HEK293 (cell line): ENCODE measurements around the gene GLDC.

Experiments
- CTCF ChIA-PET: fragments of 350-600 bp; formaldehyde crosslinking; extraction: SDS; loops from one replicate; lab custom pipeline; 2021; ENCODE audit warnings: antibody characterized with exemption; lab: Yijun Ruan, JAX
- POLR2A ChIA-PET: fragments of 300-600 bp; formaldehyde crosslinking; extraction: SDS; loops from one replicate; lab custom pipeline; 2020; ENCODE audit warnings: antibody characterized with exemption, inconsistent platforms; lab: Yijun Ruan, JAX
- H3K27ac ChIP-seq: fragments of 200-500 bp; sonication (Bioruptor generic); 2 replicates; pipeline ENCODE4 v1.5.1; 2014; ENCODE audit warnings: low read depth, low read length, control low read depth, inconsistent platforms; ENCODE audit errors: extremely low read depth
- H3K36me3 ChIP-seq, 2 experiments: fragments of 200-500 bp in 1 of 2; sonication (Bioruptor generic) in 1 of 2; 1 replicate in 1 of 2; 2 replicates in 1 of 2; pipeline ENCODE4 v1.5.1; 2014 to 2017; ENCODE audit warnings: inconsistent platforms in 2 of 2, low read length in 2 of 2; ENCODE audit not compliant: control insufficient read depth in 2 of 2, insufficient read depth in 1 of 2
- H3K4me1 ChIP-seq: fragments of 200-500 bp; sonication (Bioruptor generic); 2 replicates; pipeline ENCODE4 v1.5.1; 2014; ENCODE audit warnings: mild to moderate bottlenecking, low read length, inconsistent platforms; ENCODE audit not compliant: control insufficient read depth, insufficient read depth
- H3K4me3 ChIP-seq: 2 replicates; pipeline ENCODE4 v1.5.1; 2011; ENCODE audit warnings: low read depth, mild to moderate bottlenecking, control low read depth, low read length, moderate library complexity
- H3K9me3 ChIP-seq: fragments of 200-500 bp; sonication (Bioruptor generic); 2 replicates; pipeline ENCODE4 v1.5.1; 2014; ENCODE audit warnings: low read depth, low read length, inconsistent platforms; ENCODE audit not compliant: control insufficient read depth, insufficient read depth
- EGR2 ChIP-seq: fragments of 450-650 bp; formaldehyde crosslinking; IDR thresholded peaks from 2 replicates; pipeline ENCODE4 v1.5.1; 2016; ENCODE audit warnings: low read depth, missing biosample characterization, missing genetic modification characterization
- HOXC10 ChIP-seq: sonication (generic); formaldehyde crosslinking; IDR thresholded peaks from 2 replicates; pipeline ENCODE4 v1.8.1; 2023; ENCODE audit warnings: mild to moderate bottlenecking, missing genetic modification reagents
- REPIN1 ChIP-seq: fragments of 450-650 bp; formaldehyde crosslinking; IDR thresholded peaks from 2 replicates; pipeline ENCODE4 v1.5.1; 2017; ENCODE audit warnings: missing biosample characterization, missing genetic modification characterization, low read depth
- SALL2 ChIP-seq: fragments of 450-650 bp; formaldehyde crosslinking; IDR thresholded peaks from 2 replicates; pipeline ENCODE4 v1.5.0; 2017; ENCODE audit warnings: missing biosample characterization, mild to moderate bottlenecking, missing genetic modification characterization, borderline replicate concordance
- ZNF140 ChIP-seq: fragments of 450-650 bp; formaldehyde crosslinking; IDR thresholded peaks from 2 replicates; pipeline ENCODE4 v1.5.1; 2016; ENCODE audit warnings: missing biosample characterization, missing genetic modification characterization
- ZNF169 ChIP-seq: fragments of 450-650 bp; formaldehyde crosslinking; IDR thresholded peaks from 2 replicates; pipeline ENCODE4 v1.5.1; 2016; ENCODE audit warnings: missing biosample characterization, missing genetic modification characterization
- ZNF221 ChIP-seq: fragments of 450-650 bp; formaldehyde crosslinking; IDR thresholded peaks from 2 replicates; pipeline ENCODE4 v1.5.1; 2017; ENCODE audit warnings: missing biosample characterization, missing genetic modification characterization, borderline replicate concordance
- ZNF292 ChIP-seq: fragments of 450-650 bp; formaldehyde crosslinking; IDR thresholded peaks from 2 replicates; pipeline ENCODE4 v1.5.1; 2016; ENCODE audit warnings: low read depth, missing biosample characterization, missing genetic modification characterization, borderline replicate concordance
- ZNF302 ChIP-seq: fragments of 450-650 bp; formaldehyde crosslinking; IDR thresholded peaks from 2 replicates; pipeline ENCODE4 v1.5.1; 2016; ENCODE audit warnings: missing biosample characterization, missing genetic modification characterization, low read depth
- ZNF394 ChIP-seq: fragments of 450-650 bp; formaldehyde crosslinking; IDR thresholded peaks from 2 replicates; pipeline ENCODE4 v1.5.1; 2016; ENCODE audit warnings: missing biosample characterization, missing genetic modification characterization, mild to moderate bottlenecking, moderate library complexity, borderline replicate concordance
- ZNF548 ChIP-seq: fragments of 450-650 bp; formaldehyde crosslinking; IDR thresholded peaks from 2 replicates; pipeline ENCODE4 v1.5.1; 2016; ENCODE audit warnings: missing biosample characterization, missing genetic modification characterization
- ZNF610 ChIP-seq: fragments of 450-650 bp; formaldehyde crosslinking; IDR thresholded peaks from 2 replicates; pipeline ENCODE4 v1.5.1; 2016; ENCODE audit warnings: missing biosample characterization, missing genetic modification characterization, borderline replicate concordance
- ZNF660 ChIP-seq: fragments of 450-650 bp; IDR thresholded peaks from 2 replicates; pipeline ENCODE4 v1.5.1; 2018; ENCODE audit warnings: missing biosample characterization, mild to moderate bottlenecking, missing genetic modification characterization
- ZNF707 ChIP-seq: fragments of 450-650 bp; formaldehyde crosslinking; IDR thresholded peaks from 2 replicates; pipeline ENCODE4 v1.5.1; 2016; ENCODE audit warnings: missing biosample characterization, missing genetic modification characterization
- ZNF777 ChIP-seq: fragments of 450-650 bp; formaldehyde crosslinking; IDR thresholded peaks from 2 replicates; pipeline ENCODE4 v1.5.1; 2017; ENCODE audit warnings: missing biosample characterization, missing genetic modification characterization, borderline replicate concordance
- TF ChIP-seq, protein P1 (sequence below): fragments of 450-650 bp; formaldehyde crosslinking; IDR thresholded peaks from 2 replicates; pipeline ENCODE4 v1.5.1; 2016; ENCODE audit warnings: missing biosample characterization, missing genetic modification characterization
- TF ChIP-seq, protein P2 (sequence below): fragments of 450-650 bp; formaldehyde crosslinking; optimal IDR thresholded peaks from 2 replicates; pipeline ENCODE3; 2016; ENCODE audit warnings: missing biosample characterization, mild to moderate bottlenecking, missing genetic modification characterization
- TF ChIP-seq, protein P3 (sequence below): fragments of 450-650 bp; formaldehyde crosslinking; IDR thresholded peaks from 2 replicates; pipeline ENCODE4 v1.5.1; 2016; ENCODE audit warnings: missing biosample characterization, missing genetic modification characterization, borderline replicate concordance
- TF ChIP-seq, protein P4 (sequence below): fragments of 450-650 bp; formaldehyde crosslinking; IDR thresholded peaks from 2 replicates; pipeline ENCODE4 v1.5.1; 2016; ENCODE audit warnings: missing biosample characterization, missing genetic modification characterization

The GLDC gene

DNA sequence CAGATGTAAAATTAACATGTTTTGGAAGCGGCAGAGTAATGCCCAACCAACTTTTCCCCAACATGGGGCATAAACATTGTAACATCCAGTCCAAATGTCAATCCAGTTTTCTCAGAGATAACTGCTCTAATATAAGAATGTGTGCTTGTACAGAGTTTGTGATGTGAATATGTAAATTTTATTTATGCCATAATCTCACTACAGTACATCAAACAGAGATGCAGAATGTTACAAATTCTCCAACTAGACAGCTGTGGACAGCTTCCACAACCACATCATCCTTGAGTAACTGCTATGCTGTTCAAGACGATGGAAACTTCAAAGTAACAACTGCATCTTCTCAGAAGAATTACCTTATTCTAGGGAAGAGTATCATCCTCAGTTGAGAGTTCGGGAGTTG, 109.9 kb downstream of the GLDC start:
- no peak for TF ChIP-seq REPIN1 (tag by site-specific recombination)
- no peak for TF ChIP-seq ZNF169 (tag by site-specific recombination)
- TF ChIP-seq ZNF707 (tag by site-specific recombination): no peak
- no peak for TF ChIP-seq ZNF777 (tag by site-specific recombination)
- TF ChIP-seq ZNF292 (tag by site-specific recombination): no peak
- no peak for TF ChIP-seq ZNF394 (tag by site-specific recombination)
- TF ChIP-seq, protein P1, sequence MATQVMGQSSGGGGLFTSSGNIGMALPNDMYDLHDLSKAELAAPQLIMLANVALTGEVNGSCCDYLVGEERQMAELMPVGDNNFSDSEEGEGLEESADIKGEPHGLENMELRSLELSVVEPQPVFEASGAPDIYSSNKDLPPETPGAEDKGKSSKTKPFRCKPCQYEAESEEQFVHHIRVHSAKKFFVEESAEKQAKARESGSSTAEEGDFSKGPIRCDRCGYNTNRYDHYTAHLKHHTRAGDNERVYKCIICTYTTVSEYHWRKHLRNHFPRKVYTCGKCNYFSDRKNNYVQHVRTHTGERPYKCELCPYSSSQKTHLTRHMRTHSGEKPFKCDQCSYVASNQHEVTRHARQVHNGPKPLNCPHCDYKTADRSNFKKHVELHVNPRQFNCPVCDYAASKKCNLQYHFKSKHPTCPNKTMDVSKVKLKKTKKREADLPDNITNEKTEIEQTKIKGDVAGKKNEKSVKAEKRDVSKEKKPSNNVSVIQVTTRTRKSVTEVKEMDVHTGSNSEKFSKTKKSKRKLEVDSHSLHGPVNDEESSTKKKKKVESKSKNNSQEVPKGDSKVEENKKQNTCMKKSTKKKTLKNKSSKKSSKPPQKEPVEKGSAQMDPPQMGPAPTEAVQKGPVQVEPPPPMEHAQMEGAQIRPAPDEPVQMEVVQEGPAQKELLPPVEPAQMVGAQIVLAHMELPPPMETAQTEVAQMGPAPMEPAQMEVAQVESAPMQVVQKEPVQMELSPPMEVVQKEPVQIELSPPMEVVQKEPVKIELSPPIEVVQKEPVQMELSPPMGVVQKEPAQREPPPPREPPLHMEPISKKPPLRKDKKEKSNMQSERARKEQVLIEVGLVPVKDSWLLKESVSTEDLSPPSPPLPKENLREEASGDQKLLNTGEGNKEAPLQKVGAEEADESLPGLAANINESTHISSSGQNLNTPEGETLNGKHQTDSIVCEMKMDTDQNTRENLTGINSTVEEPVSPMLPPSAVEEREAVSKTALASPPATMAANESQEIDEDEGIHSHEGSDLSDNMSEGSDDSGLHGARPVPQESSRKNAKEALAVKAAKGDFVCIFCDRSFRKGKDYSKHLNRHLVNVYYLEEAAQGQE (tag by site-specific recombination): no peak
- TF ChIP-seq ZNF610 (tag by site-specific recombination): no peak
- TF ChIP-seq ZNF140 (tag by site-specific recombination): no peak
- no peak for TF ChIP-seq SALL2 (tag by site-specific recombination)
- no peak for TF ChIP-seq EGR2 (tag by site-specific recombination)
- no peak for TF ChIP-seq ZNF221 (tag by site-specific recombination)
- TF ChIP-seq, protein P2, sequence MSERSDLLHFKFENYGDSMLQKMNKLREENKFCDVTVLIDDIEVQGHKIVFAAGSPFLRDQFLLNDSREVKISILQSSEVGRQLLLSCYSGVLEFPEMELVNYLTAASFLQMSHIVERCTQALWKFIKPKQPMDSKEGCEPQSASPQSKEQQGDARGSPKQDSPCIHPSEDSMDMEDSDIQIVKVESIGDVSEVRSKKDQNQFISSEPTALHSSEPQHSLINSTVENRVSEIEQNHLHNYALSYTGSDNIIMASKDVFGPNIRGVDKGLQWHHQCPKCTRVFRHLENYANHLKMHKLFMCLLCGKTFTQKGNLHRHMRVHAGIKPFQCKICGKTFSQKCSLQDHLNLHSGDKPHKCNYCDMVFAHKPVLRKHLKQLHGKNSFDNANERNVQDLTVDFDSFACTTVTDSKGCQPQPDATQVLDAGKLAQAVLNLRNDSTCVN (tag by site-specific recombination): no peak
- no peak for TF ChIP-seq ZNF660 (tag by site-specific recombination)
- TF ChIP-seq, protein P3, sequence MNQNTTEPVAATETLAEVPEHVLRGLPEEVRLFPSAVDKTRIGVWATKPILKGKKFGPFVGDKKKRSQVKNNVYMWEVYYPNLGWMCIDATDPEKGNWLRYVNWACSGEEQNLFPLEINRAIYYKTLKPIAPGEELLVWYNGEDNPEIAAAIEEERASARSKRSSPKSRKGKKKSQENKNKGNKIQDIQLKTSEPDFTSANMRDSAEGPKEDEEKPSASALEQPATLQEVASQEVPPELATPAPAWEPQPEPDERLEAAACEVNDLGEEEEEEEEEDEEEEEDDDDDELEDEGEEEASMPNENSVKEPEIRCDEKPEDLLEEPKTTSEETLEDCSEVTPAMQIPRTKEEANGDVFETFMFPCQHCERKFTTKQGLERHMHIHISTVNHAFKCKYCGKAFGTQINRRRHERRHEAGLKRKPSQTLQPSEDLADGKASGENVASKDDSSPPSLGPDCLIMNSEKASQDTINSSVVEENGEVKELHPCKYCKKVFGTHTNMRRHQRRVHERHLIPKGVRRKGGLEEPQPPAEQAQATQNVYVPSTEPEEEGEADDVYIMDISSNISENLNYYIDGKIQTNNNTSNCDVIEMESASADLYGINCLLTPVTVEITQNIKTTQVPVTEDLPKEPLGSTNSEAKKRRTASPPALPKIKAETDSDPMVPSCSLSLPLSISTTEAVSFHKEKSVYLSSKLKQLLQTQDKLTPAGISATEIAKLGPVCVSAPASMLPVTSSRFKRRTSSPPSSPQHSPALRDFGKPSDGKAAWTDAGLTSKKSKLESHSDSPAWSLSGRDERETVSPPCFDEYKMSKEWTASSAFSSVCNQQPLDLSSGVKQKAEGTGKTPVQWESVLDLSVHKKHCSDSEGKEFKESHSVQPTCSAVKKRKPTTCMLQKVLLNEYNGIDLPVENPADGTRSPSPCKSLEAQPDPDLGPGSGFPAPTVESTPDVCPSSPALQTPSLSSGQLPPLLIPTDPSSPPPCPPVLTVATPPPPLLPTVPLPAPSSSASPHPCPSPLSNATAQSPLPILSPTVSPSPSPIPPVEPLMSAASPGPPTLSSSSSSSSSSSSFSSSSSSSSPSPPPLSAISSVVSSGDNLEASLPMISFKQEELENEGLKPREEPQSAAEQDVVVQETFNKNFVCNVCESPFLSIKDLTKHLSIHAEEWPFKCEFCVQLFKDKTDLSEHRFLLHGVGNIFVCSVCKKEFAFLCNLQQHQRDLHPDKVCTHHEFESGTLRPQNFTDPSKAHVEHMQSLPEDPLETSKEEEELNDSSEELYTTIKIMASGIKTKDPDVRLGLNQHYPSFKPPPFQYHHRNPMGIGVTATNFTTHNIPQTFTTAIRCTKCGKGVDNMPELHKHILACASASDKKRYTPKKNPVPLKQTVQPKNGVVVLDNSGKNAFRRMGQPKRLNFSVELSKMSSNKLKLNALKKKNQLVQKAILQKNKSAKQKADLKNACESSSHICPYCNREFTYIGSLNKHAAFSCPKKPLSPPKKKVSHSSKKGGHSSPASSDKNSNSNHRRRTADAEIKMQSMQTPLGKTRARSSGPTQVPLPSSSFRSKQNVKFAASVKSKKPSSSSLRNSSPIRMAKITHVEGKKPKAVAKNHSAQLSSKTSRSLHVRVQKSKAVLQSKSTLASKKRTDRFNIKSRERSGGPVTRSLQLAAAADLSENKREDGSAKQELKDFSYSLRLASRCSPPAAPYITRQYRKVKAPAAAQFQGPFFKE: no peak
- TF ChIP-seq HOXC10 (CRISPR knock-in tag): no peak
- no peak for TF ChIP-seq ZNF302 (tag by site-specific recombination)
- TF ChIP-seq, protein P4, sequence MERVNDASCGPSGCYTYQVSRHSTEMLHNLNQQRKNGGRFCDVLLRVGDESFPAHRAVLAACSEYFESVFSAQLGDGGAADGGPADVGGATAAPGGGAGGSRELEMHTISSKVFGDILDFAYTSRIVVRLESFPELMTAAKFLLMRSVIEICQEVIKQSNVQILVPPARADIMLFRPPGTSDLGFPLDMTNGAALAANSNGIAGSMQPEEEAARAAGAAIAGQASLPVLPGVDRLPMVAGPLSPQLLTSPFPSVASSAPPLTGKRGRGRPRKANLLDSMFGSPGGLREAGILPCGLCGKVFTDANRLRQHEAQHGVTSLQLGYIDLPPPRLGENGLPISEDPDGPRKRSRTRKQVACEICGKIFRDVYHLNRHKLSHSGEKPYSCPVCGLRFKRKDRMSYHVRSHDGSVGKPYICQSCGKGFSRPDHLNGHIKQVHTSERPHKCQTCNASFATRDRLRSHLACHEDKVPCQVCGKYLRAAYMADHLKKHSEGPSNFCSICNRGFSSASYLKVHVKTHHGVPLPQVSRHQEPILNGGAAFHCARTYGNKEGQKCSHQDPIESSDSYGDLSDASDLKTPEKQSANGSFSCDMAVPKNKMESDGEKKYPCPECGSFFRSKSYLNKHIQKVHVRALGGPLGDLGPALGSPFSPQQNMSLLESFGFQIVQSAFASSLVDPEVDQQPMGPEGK (tag by site-specific recombination): no peak
- no peak for TF ChIP-seq ZNF548 (tag by site-specific recombination)
- CTCF ChIA-PET: no interaction called here

More for the DNA sequence above, 109.9 kb downstream of the GLDC start:
- Histone ChIP-seq H3K4me1 (no peaks in the 10 kb centered on the region), H3K36me3 (peaks cover 0 to 29% of the 10 kb centered on the region in 2 experiments; a peak in 2 of 3 replicates), H3K9me3 (no peaks in the 10 kb centered on the region), H3K27ac (no peak overlapping the region), H3K4me3 (no peak overlapping the region)
- POLR2A ChIA-PET: no interaction called here
